Uterus (tissue), 4 donors: Measurements from ENCODE around the gene NEGR1. TPM values are rescaled to one million over a fixed set of nuclear protein-coding genes. Genes with fewer than 3 reads are reported as not detected.
A peak's percentile ranks its signal among the peaks of the same experiment; 100 is the strongest.

Experiments
- DNase-seq, 2 donors: peaks; one replicate each; pipeline ENCODE4 v3.0.0-alpha.2; 2019 to 2020
- H3K27ac ChIP-seq, 2 donors: fragments of 200-600 bp; sonication (generic); 1 replicate in 1 of 2; 2 replicates in 1 of 2; pipeline ENCODE4 v1.5.1; 2016 to 2018
- H3K27me3 ChIP-seq, 2 donors: fragments of 200-600 bp; sonication (generic); one replicate each; pipeline ENCODE4 v1.5.1; 2018 to 2019; ENCODE audit warnings: control low read depth in 1 of 2
- H3K36me3 ChIP-seq, 2 donors: fragments of 200-600 bp; sonication (generic); one replicate each; pipeline ENCODE4 v1.5.1; 2019; ENCODE audit warnings: control low read depth in 1 of 2
- H3K4me1 ChIP-seq, 2 donors: fragments of 200-600 bp; sonication (generic); one replicate each; pipeline ENCODE4 v1.5.1; 2018 to 2019; ENCODE audit warnings: control low read depth in 1 of 2
- H3K4me3 ChIP-seq, 2 donors: fragments of 200-600 bp; sonication (generic); 1 replicate in 1 of 2; 2 replicates in 1 of 2; pipeline ENCODE4 v1.5.1; 2018 to 2019; ENCODE audit warnings: mild to moderate bottlenecking in 1 of 2
- H3K9me3 ChIP-seq, 2 donors: fragments of 200-600 bp; sonication (generic); one replicate each; pipeline ENCODE4 v1.5.1; 2019; ENCODE audit warnings: control low read depth in 1 of 2
- CTCF ChIP-seq, 4 experiments: fragments of 200-600 bp in 2 of 4; fragments of 450-650 bp in 2 of 4; sonication (generic) in 2 of 4; IDR thresholded peaks; one replicate each; pipeline ENCODE4 v1.5.1; 2016 to 2019; ENCODE audit warnings: antibody characterized with exemption in 4 of 4, mild to moderate bottlenecking in 2 of 4, moderate library complexity in 1 of 4
- POLR2A ChIP-seq, 2 donors: fragments of 450-650 bp; IDR thresholded peaks; one replicate each; pipeline ENCODE4 v1.6.1; 2016; ENCODE audit warnings: antibody characterized with exemption in 2 of 2, mild to moderate bottlenecking in 1 of 2, moderate library complexity in 1 of 2
- intact Hi-C: fragments of 100-400 bp; cut with DNase I; formaldehyde crosslinking; loops from one replicate; pipeline ENCODE4 v1.15.1; 2023; ENCODE audit warnings: low total_unique reads
- total RNA-seq, 4 donors: library from RNA; depleted of rRNA in 3 of 4; stranded (reverse); fragments of >200 nt in 3 of 4; gene quantifications; one replicate each; pipeline versions ENCODE4 v1.1.0 to v1.2.4, GENCODE V29; 2014 to 2023
- donor health status: DM: yes; HTN: yes; CAD: no.

The NEGR1 gene
- total RNA-seq, 4 donors from 2014 or later: 6.7 to 42.9 (median 33.3) TPM

- Histone ChIP-seq H3K27me3 (no peaks in the 10 kb centered on the region), H3K4me3 (no peak overlapping the region), H3K36me3 (no peaks in the 10 kb centered on the region), H3K9me3 (peaks cover 0 to 5% of the 10 kb centered on the region in 2 donors), H3K27ac (no peak overlapping the region), H3K4me1 (no peaks in the 10 kb centered on the region)
- no peak for DNase-seq
- no peak for TF ChIP-seq CTCF (IDR thresholded peaks at IDR 0.05)
- TF ChIP-seq POLR2A (IDR thresholded peaks at IDR 0.05): no peak
- intact Hi-C loops: no loop called here
Measured at GRCh38 chr1:72140222-72140621, 142.1 kb downstream of the NEGR1 start.

DNA sequence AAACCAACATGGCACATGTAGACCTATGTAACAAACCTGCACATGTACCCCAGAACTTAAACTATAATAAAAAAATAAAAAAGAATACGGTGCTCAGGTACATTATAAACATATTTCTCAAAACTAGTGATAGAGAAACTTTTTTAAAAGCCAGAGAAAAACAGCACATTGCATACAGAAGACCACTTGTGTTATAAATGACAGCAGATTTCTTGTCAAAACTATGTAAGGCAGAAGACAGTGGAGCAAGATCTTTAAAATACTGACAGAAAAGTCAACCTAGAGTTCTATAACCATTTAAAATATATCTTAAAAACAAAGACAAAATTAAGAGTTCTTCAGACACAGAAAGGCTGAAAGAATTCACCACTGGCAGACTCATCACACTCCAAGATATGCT is 144.7 kb downstream of the NEGR1 start:
- no peaks in the 10 kb centered on the region for H3K27me3 ChIP-seq
- TF ChIP-seq CTCF (IDR thresholded peaks at IDR 0.05): no peak
- no peak for TF ChIP-seq POLR2A (IDR thresholded peaks at IDR 0.05)
- H3K4me1 ChIP-seq: no peaks in the 10 kb centered on the region
- no peak overlapping the region for H3K4me3 ChIP-seq
- intact Hi-C loops: no loop called here
- H3K36me3 ChIP-seq: no peaks in the 10 kb centered on the region
- H3K27ac ChIP-seq: no peak overlapping the region
- peaks cover 0 to 5% of the 10 kb centered on the region in 2 donors for H3K9me3 ChIP-seq
- no peak for DNase-seq

- intact Hi-C loops: no loop called here
- Histone ChIP-seq H3K9me3 (no peaks in the 10 kb centered on the region), H3K27ac (no peak overlapping the region), H3K36me3 (no peaks in the 10 kb centered on the region), H3K27me3 (no peaks in the 10 kb centered on the region), H3K4me3 (no peak overlapping the region), H3K4me1 (no peaks in the 10 kb centered on the region)
- no peak for DNase-seq
- TF ChIP-seq POLR2A (IDR thresholded peaks at IDR 0.05) (no peak), CTCF (IDR thresholded peaks at IDR 0.05) (no peak)
Measured at GRCh38 chr1:72129869-72130268, 152.5 kb downstream of the NEGR1 start.

DNA sequence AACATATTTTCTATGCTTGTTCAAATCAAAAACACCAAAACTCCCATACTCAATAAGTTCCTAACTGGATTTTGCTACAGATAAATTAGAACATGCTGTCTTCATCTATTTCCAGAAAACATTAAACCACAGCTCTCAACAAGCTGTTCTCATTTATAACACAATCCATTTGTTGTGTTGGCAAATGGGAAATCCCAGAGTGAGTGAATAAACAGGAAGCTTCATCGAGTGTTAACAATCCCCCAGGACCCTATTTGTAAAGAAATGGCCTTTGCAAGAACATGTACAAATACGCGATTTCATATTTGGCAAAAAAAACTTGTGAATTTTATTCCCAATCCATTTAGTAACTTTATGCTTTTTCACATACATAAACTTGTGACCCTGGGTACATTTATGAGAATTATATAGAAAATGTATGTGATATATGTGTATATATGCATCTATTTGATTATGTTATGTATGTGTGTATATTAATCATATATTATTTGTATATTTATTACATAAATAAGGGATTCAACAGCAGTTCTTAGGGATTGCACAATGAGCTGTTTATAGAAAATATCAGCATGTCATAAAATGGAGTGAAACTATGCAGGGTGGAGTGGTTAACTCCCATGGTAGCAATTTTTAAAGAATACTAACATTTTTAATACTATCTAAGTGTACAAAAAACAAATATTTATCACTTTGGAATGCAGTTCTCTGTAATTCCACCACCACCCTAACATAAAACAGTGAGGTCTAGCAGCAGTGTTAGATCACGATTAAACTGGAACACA is 160.0 kb downstream of the NEGR1 start:
- intact Hi-C loops: no loop called here
- Histone ChIP-seq H3K9me3 (no peaks in the 10 kb centered on the region), H3K27ac (peak overlapping the region in 1 of 2 donors; percentile 8), H3K27me3 (no peaks in the 10 kb centered on the region), H3K36me3 (no peaks in the 10 kb centered on the region), H3K4me1 (no peaks in the 10 kb centered on the region), H3K4me3 (no peak overlapping the region)
- DNase-seq: peak in 1 of 2 donors; percentile 18
- TF ChIP-seq CTCF (IDR thresholded peaks at IDR 0.05) (no peak), POLR2A (IDR thresholded peaks at IDR 0.05) (no peak)

- H3K9me3 ChIP-seq: no peaks in the 10 kb centered on the region
- no peaks in the 10 kb centered on the region for H3K4me1 ChIP-seq
- intact Hi-C loops: no loop called here
- no peaks in the 10 kb centered on the region for H3K36me3 ChIP-seq
- H3K4me3 ChIP-seq: no peak overlapping the region
- no peaks in the 10 kb centered on the region for H3K27me3 ChIP-seq
- no peak for DNase-seq
- TF ChIP-seq POLR2A (IDR thresholded peaks at IDR 0.05) (no peak), CTCF (IDR thresholded peaks at IDR 0.05) (no peak)
- H3K27ac ChIP-seq: no peak overlapping the region
Measured at GRCh38 chr1:72119491-72119890, 162.8 kb downstream of the NEGR1 start.
